ENCODE measurements around the gene PDZRN3. TPM values are rescaled to one million over a fixed set of nuclear protein-coding genes. Genes with fewer than 3 reads are reported as not detected.

Gene PDZRN3
- total and polyA plus RNA-seq, 2 experiments from 2014 or later, result 7.5 to 14.0 TPM

- DNase-seq (ENCODE audit: low spot score) (no peak), ATAC-seq (no peak)
- Histone ChIP-seq H4K20me1 (replicated peaks; ENCODE audit: insufficient read depth) (no peaks in the 10 kb centered on the region), H3F3A (replicated peaks; ENCODE audit: low read depth) (no peaks in the 10 kb centered on the region), H3K27ac (ENCODE audit: low read depth) (no peak overlapping the region), H3K79me2 (replicated peaks; ENCODE audit: insufficient read depth) (no peaks in the 10 kb centered on the region), H3K4me1 (ENCODE audit: insufficient read depth) (peaks cover 11% of the 10 kb centered on the region; the same call in 1 of the 2 replicates), H3K27me3 (ENCODE audit: insufficient read depth) (peaks cover 10% of the 10 kb centered on the region; the same call in 1 of the 2 replicates), H3K9me2 (ENCODE audit: insufficient read depth) (no peaks in the 10 kb centered on the region), H3K36me3 (ENCODE audit: insufficient read depth) (no peaks in the 10 kb centered on the region), H3K4me3 (no peak overlapping the region), H3K4me2 (no peak overlapping the region), H2AFZ (no peak overlapping the region)
- no peaks in the 10 kb centered on the region for H3K27me3 Mint-ChIP-seq (ENCODE audit: insufficient read depth, low read depth, poor library complexity)
- peaks cover 12% of the 10 kb centered on the region for H3K4me1 Mint-ChIP-seq
- peaks cover 7% of the 10 kb centered on the region; the same call in 2 of the 3 replicates for H3K36me3 Mint-ChIP-seq (ENCODE audit: low read depth)
- no peak for TF ChIP-seq CTCF (conservative IDR thresholded peaks at IDR 0.05; ENCODE audit: low read depth in 2 of 2)
- TF ChIP-seq POLR2AphosphoS5 (IDR thresholded peaks at IDR 0.05; ENCODE audit: low read depth), result no peak
- TF ChIP-seq ZNF331 (CRISPR knock-in tag; IDR thresholded peaks at IDR 0.05; ENCODE audit: low read depth), result no peak
- no peak for TF ChIP-seq STAT1 (IDR thresholded peaks at IDR 0.05; ENCODE audit: unreplicated experiment)
- no peak for TF ChIP-seq JUNB (IDR thresholded peaks at IDR 0.05; ENCODE audit: unreplicated experiment)
- TF ChIP-seq NANOG (IDR thresholded peaks at IDR 0.05; ENCODE audit: borderline replicate concordance), result no peak
- no peak for TF ChIP-seq ETS1 (IDR thresholded peaks at IDR 0.05)
- TF ChIP-seq CREB1 (CRISPR knock-in tag; IDR thresholded peaks at IDR 0.05; ENCODE audit: low read depth), result no peak
- TF ChIP-seq ZNF462 (CRISPR knock-in tag; IDR thresholded peaks at IDR 0.05), result no peak
- no peak for TF ChIP-seq EZH2phosphoT487 (IDR thresholded peaks at IDR 0.05; ENCODE audit: unreplicated experiment)
- no peak for TF ChIP-seq EZH2 (IDR thresholded peaks at IDR 0.05; ENCODE audit: low read depth, unreplicated experiment)
- no peak for TF ChIP-seq REST (IDR thresholded peaks at IDR 0.05; ENCODE audit: unreplicated experiment)
- H3K27ac Mint-ChIP-seq, result no peak overlapping the region
- no peak overlapping the region for H3K4me3 Mint-ChIP-seq
- no peaks in the 10 kb centered on the region for H3K9me3 Mint-ChIP-seq
Measured at GRCh38 chr3:73597476-73597875, 27.3 kb downstream of the PDZRN3 start.
